ENCODE measurements around the gene TFE3. TPM values are rescaled to one million over a fixed set of nuclear protein-coding genes. Genes with fewer than 3 reads are reported as not detected.
"Not testable (repeated sequence)": the region's sequence is repeated elsewhere in the genome, so short reads cannot be mapped to it uniquely, and the experiment has no call there.

The TFE3 gene
- polyA plus RNA-seq, 1 experiment = 28.4 TPM

GRCh38 chrX:48983896-48984295 lies 59.3 kb downstream of the TFE3 start:
- TF ChIP-seq CTCF (IDR thresholded peaks at IDR 0.05; ENCODE audit: low read depth, low read length) = no peak
- H3K27ac ChIP-seq (ENCODE audit: low read depth, low read length) = no peak overlapping the region
- H3K4me3 ChIP-seq (ENCODE audit: low read depth, low read length) = no peak overlapping the region
- H3K27me3 ChIP-seq (ENCODE audit: control insufficient read depth, insufficient read depth, low read length) = no peaks in the 10 kb centered on the region
- ChIA-PET POLR2A (no interaction called here), CTCF (no interaction called here)
- DNase-seq (ENCODE audit: low read depth, low spot score) = no peak
- no peaks in the 10 kb centered on the region for H3K9me3 ChIP-seq (ENCODE audit: control insufficient read depth, insufficient read depth, low read length)

DNA sequence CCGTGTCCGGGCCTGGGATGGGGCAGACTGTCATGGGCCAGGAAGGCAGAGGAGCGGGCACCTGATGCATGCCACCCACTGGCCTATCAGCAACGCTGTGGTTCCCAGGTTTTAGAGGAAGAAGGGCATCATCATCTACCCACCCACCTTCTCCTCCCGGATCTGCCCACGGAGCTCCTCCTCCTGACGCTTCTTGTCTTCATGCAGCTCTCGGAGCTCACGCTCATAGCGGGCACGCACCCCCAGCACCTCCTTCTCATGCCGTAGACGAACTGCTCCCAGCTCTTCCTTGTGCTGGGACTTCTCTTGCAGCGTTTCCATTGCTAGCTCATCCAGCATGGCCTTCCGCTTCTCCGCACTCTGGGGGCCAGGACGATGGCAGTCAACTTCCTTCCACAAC lies 60.1 kb downstream of the TFE3 start:
- Histone ChIP-seq H3K4me3 (ENCODE audit: low read depth, low read length) (no peak overlapping the region), H3K9me3 (ENCODE audit: control insufficient read depth, insufficient read depth, low read length) (no peaks in the 10 kb centered on the region), H3K27me3 (ENCODE audit: control insufficient read depth, insufficient read depth, low read length) (no peaks in the 10 kb centered on the region), H3K27ac (ENCODE audit: low read depth, low read length) (no peak overlapping the region)
- TF ChIP-seq CTCF (IDR thresholded peaks at IDR 0.05; ENCODE audit: low read depth, low read length) = no peak
- POLR2A ChIA-PET = no interaction called here
- no peak for DNase-seq (ENCODE audit: low read depth, low spot score)
- CTCF ChIA-PET = no interaction called here

DNA sequence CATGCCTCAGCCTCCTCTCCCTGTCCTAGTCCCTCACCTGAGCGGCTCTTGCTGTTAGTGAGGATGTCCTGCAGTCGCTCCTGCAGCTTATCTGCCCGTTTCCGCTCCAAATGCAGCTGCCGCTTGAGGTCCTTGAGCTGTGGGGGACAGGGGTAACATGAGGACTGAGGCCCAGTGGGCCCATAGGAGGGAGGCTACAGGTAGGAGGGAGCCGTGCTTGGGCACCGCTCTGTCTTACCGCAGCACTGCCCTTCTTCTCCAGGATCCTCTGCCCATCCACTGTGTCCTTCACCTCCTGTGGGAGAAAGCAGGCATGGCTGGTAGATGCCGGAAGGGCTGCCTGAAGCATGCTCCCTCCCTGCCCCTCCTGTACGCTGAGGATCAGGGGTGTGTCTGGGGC lies 62.0 kb downstream of the TFE3 start:
- Histone ChIP-seq H3K4me3 (ENCODE audit: low read depth, low read length) (no peak overlapping the region), H3K27me3 (ENCODE audit: control insufficient read depth, insufficient read depth, low read length) (no peaks in the 10 kb centered on the region), H3K27ac (ENCODE audit: low read depth, low read length) (no peak overlapping the region), H3K9me3 (ENCODE audit: control insufficient read depth, insufficient read depth, low read length) (no peaks in the 10 kb centered on the region)
- no peak for TF ChIP-seq CTCF (IDR thresholded peaks at IDR 0.05; ENCODE audit: low read depth, low read length)
- no peak for DNase-seq (ENCODE audit: low read depth, low spot score)
- CTCF ChIA-PET = no interaction called here
- POLR2A ChIA-PET = no interaction called here

- H3K4me3 ChIP-seq (ENCODE audit: low read depth, low read length); H3K9me3 ChIP-seq (ENCODE audit: control insufficient read depth, insufficient read depth, low read length); H3K27ac ChIP-seq (ENCODE audit: low read depth, low read length); DNase-seq (ENCODE audit: low read depth, low spot score); H3K27me3 ChIP-seq (ENCODE audit: control insufficient read depth, insufficient read depth, low read length): not testable (repeated sequence)
- POLR2A ChIA-PET = interaction anchor here (0.5 kb wide), 1 partner anchor 18 kb away, joined by 3 read pairs; no protein-coding TSS in a partner anchor
- CTCF ChIA-PET = interaction anchor here (0.7 kb wide), 1 partner anchor 117 kb away, joined by 3 read pairs; no protein-coding TSS in a partner anchor
These were observed 62.8 kb downstream of the TFE3 start for GRCh38 chrX:48980341-48980740.

Small RNAs within 50 kb of the gene (small RNA-seq; reads per million reads assigned to genes)
- not detected for gene RNU4-52P (ENCODE audit: insufficient read length, low read depth)

Other genes with a start within 250 kb of the TFE3 start
- 20.5 and 22.8 TPM in 2 replicates for gene HDAC6, start 241.3 kb downstream of the TFE3 start, polyA plus RNA-seq (2011; rRNA removed)
- not detected in 2 replicates for gene ERAS, start 216.8 kb downstream of the TFE3 start, polyA plus RNA-seq (2011; rRNA removed)
- gene PCSK1N, start 207.7 kb downstream of the TFE3 start, polyA plus RNA-seq (2011; rRNA removed) = not detected in 2 replicates
- gene TIMM17B, start 145.6 kb downstream of the TFE3 start, polyA plus RNA-seq (2011; rRNA removed) = 31.2 and 42.1 TPM in 2 replicates
- 49.5 and 69.3 TPM in 2 replicates for gene PQBP1, start 145.4 kb downstream of the TFE3 start, polyA plus RNA-seq (2011; rRNA removed)
- gene SLC35A2, start 131.7 kb downstream of the TFE3 start, polyA plus RNA-seq (2011; rRNA removed) = 39.2 and 47.5 TPM in 2 replicates
- 3.8 TPM in 2 replicates for gene PIM2, start 124.3 kb downstream of the TFE3 start, polyA plus RNA-seq (2011; rRNA removed)
- 51.3 and 52.0 TPM in 2 replicates for gene OTUD5, start 85.8 kb downstream of the TFE3 start, polyA plus RNA-seq (2011; rRNA removed)
- gene KCND1, start 71.5 kb downstream of the TFE3 start, polyA plus RNA-seq (2011; rRNA removed) = 1.2 and 1.5 TPM in 2 replicates
- 24.3 and 25.0 TPM in 2 replicates for gene GRIPAP1, start 41.1 kb downstream of the TFE3 start, polyA plus RNA-seq (2011; rRNA removed)
- gene CCDC120, start 15.6 kb upstream of the TFE3 start, polyA plus RNA-seq (2011; rRNA removed) = 0.83 and 1.0 TPM in 2 replicates
- 27.6 and 41.2 TPM in 2 replicates for gene PRAF2, start 30.6 kb upstream of the TFE3 start, polyA plus RNA-seq (2011; rRNA removed)
- 78.4 and 96.1 TPM in 2 replicates for gene WDR45, start 36.5 kb upstream of the TFE3 start, polyA plus RNA-seq (2011; rRNA removed)
- gene GPKOW, start 80.4 kb upstream of the TFE3 start, polyA plus RNA-seq (2011; rRNA removed) = 20.3 and 21.9 TPM in 2 replicates
- gene MAGIX, start 119.4 kb upstream of the TFE3 start, polyA plus RNA-seq (2011; rRNA removed) = 0.40 and 0.82 TPM in 2 replicates
- gene PLP2, start 128.5 kb upstream of the TFE3 start, polyA plus RNA-seq (2011; rRNA removed) = 66.7 and 79.6 TPM in 2 replicates
- 3.6 and 4.1 TPM in 2 replicates for gene PRICKLE3, start 143.0 kb upstream of the TFE3 start, polyA plus RNA-seq (2011; rRNA removed)
- gene SYP, start 156.8 kb upstream of the TFE3 start, polyA plus RNA-seq (2011; rRNA removed) = 0.07 and 0.15 TPM in 2 replicates
- not detected in 2 replicates for gene CACNA1F, start 190.0 kb upstream of the TFE3 start, polyA plus RNA-seq (2011; rRNA removed)
- 5.7 and 9.6 TPM in 2 replicates for gene CCDC22, start 192.1 kb upstream of the TFE3 start, polyA plus RNA-seq (2011; rRNA removed)
- gene FOXP3, start 221.4 kb upstream of the TFE3 start, polyA plus RNA-seq (2011; rRNA removed) = 0.09 TPM in 1 of 2 replicates, not detected in the other
- gene PPP1R3F, start 226.4 kb upstream of the TFE3 start, polyA plus RNA-seq (2011; rRNA removed) = 1.1 and 2.4 TPM in 2 replicates